ENCODE results near the gene SHC3. TPM values are rescaled to one million over a fixed set of nuclear protein-coding genes. Genes with fewer than 3 reads are reported as not detected.

Gene SHC3
- total and polyA plus RNA-seq, 12 donors = 5.6 to 56.7 (median 20.9) TPM

DNA sequence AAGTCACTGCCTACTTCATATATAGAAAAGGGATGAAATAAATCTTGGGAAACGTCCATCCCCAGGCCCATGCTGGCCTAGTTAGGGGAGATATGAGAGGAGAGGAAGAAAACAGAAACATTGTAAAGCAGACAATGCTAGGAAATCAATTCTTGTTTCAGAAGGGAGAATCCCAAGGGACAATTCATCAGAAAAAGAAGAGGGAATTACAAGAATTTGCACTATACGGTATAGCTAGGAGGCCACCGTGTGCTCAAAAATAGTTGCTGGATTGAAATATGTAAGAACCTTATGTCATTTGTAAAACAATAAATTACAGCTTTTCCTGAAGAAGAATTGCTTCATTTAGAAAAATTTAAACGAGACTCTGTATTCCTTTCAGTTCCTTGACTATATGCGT lies 8.3 kb upstream of the SHC3 start:
- no peak overlapping the region for H3K27ac ChIP-seq
- no peak for DNase-seq
- H3K9me3 ChIP-seq (replicated peaks in 1 of 3) = no peaks in the 10 kb centered on the region
- no peaks in the 10 kb centered on the region for H3K36me3 ChIP-seq (replicated peaks in 1 of 2)
- intact Hi-C loops (cut with DNase I) = no loop called here
- no peak overlapping the region for H3K4me3 ChIP-seq
- no peaks in the 10 kb centered on the region for H3K4me1 ChIP-seq (replicated peaks in 1 of 2)
- H3K27me3 ChIP-seq = no peaks in the 10 kb centered on the region
- 63 to 70% (median 65%) methylated on average over 5 of the region's 5 CpGs for whole genome bisulfite sequencing, 4 donors
- TF ChIP-seq, protein P1, sequence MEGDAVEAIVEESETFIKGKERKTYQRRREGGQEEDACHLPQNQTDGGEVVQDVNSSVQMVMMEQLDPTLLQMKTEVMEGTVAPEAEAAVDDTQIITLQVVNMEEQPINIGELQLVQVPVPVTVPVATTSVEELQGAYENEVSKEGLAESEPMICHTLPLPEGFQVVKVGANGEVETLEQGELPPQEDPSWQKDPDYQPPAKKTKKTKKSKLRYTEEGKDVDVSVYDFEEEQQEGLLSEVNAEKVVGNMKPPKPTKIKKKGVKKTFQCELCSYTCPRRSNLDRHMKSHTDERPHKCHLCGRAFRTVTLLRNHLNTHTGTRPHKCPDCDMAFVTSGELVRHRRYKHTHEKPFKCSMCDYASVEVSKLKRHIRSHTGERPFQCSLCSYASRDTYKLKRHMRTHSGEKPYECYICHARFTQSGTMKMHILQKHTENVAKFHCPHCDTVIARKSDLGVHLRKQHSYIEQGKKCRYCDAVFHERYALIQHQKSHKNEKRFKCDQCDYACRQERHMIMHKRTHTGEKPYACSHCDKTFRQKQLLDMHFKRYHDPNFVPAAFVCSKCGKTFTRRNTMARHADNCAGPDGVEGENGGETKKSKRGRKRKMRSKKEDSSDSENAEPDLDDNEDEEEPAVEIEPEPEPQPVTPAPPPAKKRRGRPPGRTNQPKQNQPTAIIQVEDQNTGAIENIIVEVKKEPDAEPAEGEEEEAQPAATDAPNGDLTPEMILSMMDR (IDR thresholded peaks at IDR 0.05) = no peak
- TF ChIP-seq POLR2A (IDR thresholded peaks at IDR 0.05) = no peak

DNA sequence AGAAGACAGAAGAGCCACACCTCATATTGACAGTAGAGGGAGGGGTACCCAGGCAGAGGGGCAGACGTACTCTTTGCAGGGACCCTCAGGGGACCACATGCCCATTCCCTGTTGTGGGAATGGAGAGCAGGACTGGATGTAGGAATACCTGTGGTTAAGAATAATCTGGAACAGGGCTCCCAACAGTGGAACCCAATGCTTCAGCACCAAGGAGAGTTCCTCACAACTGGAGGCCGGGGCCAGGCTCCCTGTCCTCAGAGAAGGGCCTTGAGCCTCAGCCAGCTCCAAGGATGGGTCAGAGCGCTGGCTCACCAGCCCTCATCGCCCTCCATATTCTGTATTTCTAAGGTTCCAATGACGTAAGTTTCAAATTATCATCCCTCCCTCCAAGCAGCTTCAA lies 7.4 kb upstream of the SHC3 start:
- peak; percentile 60 to 71 (median 66) for DNase-seq
- TF ChIP-seq, protein P1 (IDR thresholded peaks at IDR 0.05) = no peak
- TF ChIP-seq POLR2A (IDR thresholded peaks at IDR 0.05) = no peak
- intact Hi-C loops (cut with DNase I) = no loop called here
- H3K36me3 ChIP-seq (replicated peaks in 1 of 2) = no peaks in the 10 kb centered on the region
- no peak overlapping the region for H3K27ac ChIP-seq
- H3K4me3 ChIP-seq = no peak overlapping the region
- H3K9me3 ChIP-seq (replicated peaks in 1 of 3) = no peaks in the 10 kb centered on the region
- H3K27me3 ChIP-seq = no peaks in the 10 kb centered on the region
- H3K4me1 ChIP-seq (replicated peaks in 1 of 2) = peaks cover 0 to 2% of the 10 kb centered on the region in 2 donors
- WGBS, 4 donors = 32 to 59% (median 36%) methylated on average over 5 of the region's 5 CpGs

DNA sequence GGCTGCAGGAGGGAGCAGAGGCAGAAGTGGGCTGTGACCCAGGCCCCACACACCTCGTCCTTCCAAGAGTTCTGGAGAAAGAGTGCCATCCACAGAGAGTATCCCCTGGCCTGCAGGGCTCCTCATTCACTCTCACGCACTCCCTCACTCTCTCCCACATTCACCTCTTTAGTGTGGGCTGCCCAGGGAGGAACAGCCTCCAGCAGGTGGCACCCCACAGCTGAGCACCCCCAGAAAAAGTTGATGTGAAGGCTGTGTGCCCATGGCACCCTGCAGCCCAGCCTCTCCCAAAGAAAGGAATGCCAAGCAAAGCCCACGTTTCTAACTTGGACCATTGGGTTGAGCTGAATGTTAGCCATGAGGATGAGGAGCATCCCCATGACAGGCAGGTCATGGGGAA lies 4.5 kb upstream of the SHC3 start:
- Histone ChIP-seq H3K27me3 (no peaks in the 10 kb centered on the region), H3K4me1 (replicated peaks in 1 of 2) (peaks cover 7 to 24% of the 10 kb centered on the region in 2 donors), H3K4me3 (no peak overlapping the region), H3K27ac (no peak overlapping the region), H3K9me3 (replicated peaks in 1 of 3) (no peaks in the 10 kb centered on the region), H3K36me3 (replicated peaks in 1 of 2) (no peaks in the 10 kb centered on the region)
- TF ChIP-seq, protein P1 (IDR thresholded peaks at IDR 0.05) = no peak
- no peak for TF ChIP-seq POLR2A (IDR thresholded peaks at IDR 0.05)
- intact Hi-C loops (cut with DNase I) = no loop called here
- DNase-seq = no peak
- 78 to 84% (median 83%) methylated on average over 3 of the region's 3 CpGs for WGBS, 4 donors

DNA sequence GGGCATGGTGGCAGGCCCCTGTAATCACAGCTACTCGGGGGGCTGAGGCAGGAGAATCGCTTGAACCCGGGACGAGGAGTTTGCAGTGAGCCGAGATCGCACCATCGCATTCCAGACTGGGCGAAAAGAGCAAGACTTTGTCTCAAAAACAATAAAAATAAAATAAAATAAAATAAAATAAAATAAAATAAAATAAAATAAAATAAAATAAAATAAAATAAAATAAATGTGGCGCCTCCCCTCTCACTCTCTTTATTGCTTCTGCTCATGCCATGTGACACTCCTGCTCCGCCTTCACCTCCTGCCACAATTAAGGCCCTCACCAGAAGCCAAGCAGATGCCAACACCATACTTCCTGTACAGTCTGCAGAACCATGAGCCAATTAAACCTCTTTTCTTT lies 3.8 kb upstream of the SHC3 start:
- H3K27me3 ChIP-seq = no peaks in the 10 kb centered on the region
- H3K4me3 ChIP-seq = no peak overlapping the region
- 92 to 98% (median 98%) methylated on average over 10 of the region's 10 CpGs for WGBS, 4 donors
- intact Hi-C loops (cut with DNase I) = no loop called here
- no peak for DNase-seq
- H3K27ac ChIP-seq = no peak overlapping the region
- TF ChIP-seq, protein P1 (IDR thresholded peaks at IDR 0.05) = no peak
- TF ChIP-seq POLR2A (IDR thresholded peaks at IDR 0.05) = no peak
- H3K36me3 ChIP-seq (replicated peaks in 1 of 2) = no peaks in the 10 kb centered on the region
- H3K4me1 ChIP-seq (replicated peaks in 1 of 2) = peaks cover 7 to 24% of the 10 kb centered on the region in 2 donors
- no peaks in the 10 kb centered on the region for H3K9me3 ChIP-seq (replicated peaks in 1 of 3)
